GM21737 (cell line): ENCODE results near the gene AQP12A.

Experiments used
- ATAC-seq: cut with Tn5 transposase; IDR thresholded peaks from one replicate; pipeline ENCODE4 v1.9.1; 2021; ENCODE audit warnings: mild to moderate bottlenecking, moderate library complexity; ENCODE audit not compliant: unreplicated experiment

Gene AQP12A

GRCh38 chr2:240734756-240735155, 43.1 kb downstream of the AQP12A start:
- no peak for ATAC-seq

DNA sequence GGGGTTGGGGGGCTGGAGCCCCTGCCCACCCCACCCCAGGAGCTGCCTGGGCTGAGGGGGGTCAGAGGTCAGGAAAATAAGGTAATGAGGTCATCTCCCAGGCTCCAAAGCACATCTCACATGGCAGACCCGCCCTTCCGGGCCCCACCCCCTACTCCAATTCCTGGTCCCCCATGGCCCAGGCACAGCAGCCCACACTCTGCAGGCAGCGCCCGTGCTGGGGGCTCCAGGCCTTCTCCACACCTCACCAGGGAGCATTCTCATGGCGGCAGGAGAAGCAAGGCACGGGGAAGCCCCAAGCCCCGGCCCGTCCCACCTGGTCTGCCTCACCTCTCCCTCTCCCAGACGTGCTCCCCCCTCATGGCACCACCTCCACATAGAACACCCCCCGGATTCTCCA, 43.8 kb downstream of the AQP12A start:
- no peak for ATAC-seq

DNA sequence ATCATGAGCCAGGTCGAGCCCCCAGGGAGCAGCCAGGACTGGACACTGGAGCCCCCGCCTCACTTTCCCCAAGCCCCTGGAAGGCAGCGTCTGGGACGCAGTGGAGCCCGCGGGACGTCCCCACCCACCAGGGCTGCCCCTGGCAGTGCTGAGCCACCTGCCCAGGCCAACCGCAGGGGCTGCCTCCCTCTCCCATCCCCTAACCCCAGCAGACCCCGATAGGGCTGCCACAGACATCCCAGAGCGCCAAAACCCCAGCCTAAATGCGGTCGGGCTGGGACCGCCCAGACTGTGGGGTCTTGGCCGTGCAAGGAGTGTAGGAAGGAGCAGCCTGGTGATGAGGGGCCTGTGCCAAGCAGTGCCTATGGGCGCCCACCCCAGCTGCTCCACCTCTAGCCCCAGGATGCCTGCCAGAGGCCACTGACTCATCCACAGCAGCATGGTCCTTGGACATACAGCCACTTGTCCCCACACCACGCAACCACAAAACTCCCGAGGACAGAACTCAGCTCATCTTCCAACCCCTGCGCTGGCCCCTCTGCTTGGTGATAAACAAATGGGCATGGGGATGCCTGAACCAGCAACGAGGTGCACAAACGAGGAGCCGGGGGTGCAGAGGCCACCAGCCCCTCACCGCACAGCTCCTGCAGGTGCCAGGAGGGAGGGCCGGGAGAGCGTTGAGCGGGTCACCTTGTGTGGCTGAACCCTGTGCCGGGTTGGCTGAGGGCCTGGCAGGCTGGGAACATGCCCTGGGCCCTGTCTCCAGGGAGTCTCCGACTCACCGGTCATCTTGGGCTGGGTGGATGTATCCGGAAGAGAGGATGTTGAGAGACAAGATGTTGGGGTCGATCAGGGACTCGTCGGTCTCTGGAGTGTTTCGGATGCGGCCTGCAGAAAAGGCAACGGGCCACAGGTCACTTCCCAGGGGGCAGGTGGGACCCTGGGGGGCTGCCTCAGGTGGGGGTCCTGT, 44.9 kb downstream of the AQP12A start:
- ATAC-seq: no peak

DNA sequence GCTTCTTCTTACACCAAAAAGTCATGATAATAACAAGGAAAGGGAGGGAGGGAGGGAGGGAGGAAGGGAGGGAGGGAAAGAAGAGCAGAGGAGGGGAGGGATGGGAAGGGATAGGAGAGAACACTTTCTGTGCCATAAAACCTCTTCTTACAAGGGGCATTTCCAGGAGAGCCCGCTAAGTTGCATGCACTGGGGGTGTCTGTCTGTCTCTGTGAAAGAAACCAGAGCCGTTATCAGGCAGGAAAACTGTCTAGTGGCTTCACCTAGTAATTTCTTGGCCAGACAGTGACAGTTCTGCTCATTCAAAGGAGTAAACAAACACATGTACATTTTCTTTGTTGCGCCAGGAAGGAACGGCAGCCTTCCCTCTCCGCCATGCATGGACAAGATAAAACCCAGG, 45.8 kb downstream of the AQP12A start:
- no peak for ATAC-seq

DNA sequence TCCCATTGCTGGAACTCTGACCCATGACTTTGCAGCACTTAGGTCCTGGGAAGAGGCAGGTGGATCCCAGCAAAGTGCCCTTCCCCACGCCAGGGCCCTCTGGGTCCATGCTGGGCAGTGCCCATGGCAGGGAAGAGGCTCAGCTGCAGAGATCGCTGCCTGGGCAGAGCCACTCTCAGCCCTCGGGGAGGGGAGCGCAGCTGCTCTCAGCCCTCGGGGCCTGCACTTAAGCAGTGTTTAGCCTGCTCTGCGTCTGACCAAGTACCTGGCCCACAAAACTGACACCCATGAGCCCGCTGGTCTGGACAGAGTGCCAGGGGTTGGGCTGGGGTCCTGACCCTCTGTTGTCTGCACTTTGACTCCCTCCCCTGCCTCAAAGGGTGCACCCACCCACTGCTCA, 46.3 kb downstream of the AQP12A start:
- no peak for ATAC-seq

DNA sequence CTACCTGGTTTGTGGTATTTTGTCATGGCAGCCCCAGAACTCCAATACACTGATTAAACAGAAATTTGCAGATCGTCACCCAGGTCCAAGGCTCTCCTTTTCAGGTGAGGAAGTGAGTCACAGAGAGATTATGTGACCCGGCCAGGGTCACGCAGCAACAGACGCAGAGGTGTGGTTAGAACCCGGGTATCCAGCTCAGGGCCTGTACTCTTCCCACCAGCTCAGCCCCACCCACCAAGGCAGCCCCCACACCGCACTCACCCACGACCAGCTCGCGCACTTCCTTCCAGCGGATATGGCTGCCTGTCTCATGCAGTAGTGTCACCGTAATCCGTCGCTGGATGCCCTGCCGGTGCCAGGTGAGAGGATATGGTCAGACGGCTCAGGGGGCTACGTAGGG, 48.1 kb downstream of the AQP12A start:
- no peak for ATAC-seq

DNA sequence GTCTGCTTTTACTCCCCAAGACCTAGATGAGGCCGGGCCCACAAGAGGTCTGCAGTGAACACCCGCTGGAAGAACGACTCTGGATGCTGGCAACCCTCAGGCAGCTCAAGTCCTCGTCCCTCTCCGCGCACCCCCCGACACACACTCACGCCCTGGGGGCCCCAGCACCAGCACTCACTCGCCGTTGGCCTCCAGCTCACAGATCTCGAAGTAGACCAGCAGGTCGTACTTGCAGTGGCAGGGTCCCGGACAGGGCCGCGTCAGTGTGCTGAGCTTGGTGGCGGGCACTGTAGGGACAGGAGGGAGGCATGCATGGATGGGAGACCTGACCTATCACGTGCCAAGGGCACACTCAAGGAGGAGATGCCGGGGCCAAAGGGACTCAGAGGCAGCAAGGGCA, 49.4 kb downstream of the AQP12A start:
- no peak for ATAC-seq

GRCh38 chr2:240742602-240743095, 51.0 kb downstream of the AQP12A start:
- no peak for ATAC-seq

- no peak for ATAC-seq
These were observed 53.8 kb downstream of the AQP12A start for GRCh38 chr2:240745456-240745855.

DNA sequence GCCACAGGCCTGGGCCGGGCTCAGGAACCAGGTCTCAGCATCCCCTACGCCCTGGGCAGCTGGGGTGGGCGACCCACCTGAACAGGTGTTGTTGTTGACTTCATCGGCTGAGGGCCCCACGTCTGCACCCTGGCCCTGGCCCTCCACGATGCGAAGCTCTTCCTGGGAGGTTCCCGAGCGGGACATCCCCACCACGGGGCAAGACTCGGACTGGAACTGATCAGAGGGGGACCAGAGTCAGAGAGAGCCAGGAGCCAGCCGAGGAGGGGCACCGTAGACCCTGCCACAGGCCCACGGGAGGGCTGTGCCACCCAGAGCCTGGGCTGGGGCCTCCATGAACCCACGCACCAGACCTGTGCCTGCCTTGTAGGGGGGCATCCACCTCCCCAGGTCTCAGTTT, 54.3 kb downstream of the AQP12A start:
- ATAC-seq: no peak

GRCh38 chr2:240746671-240747070, 55.0 kb downstream of the AQP12A start:
- ATAC-seq: no peak

GRCh38 chr2:240747256-240747655, 55.6 kb downstream of the AQP12A start:
- no peak for ATAC-seq
